Suprapubic skin (tissue), 4 donors: Measurements from ENCODE around the gene ST3GAL4.
"Not testable (repeated sequence)": the region's sequence is repeated elsewhere in the genome, so short reads cannot be mapped to it uniquely, and the experiment has no call there.

Experiments
- POLR2A ChIP-seq, 2 donors: fragments of 450-650 bp; IDR thresholded peaks; one replicate each; pipeline ENCODE4 v1.6.1; 2017; ENCODE audit warnings: antibody characterized with exemption in 2 of 2, mild to moderate bottlenecking in 2 of 2, moderate library complexity in 2 of 2
- POLR2AphosphoS5 ChIP-seq, 3 donors: sonication (generic); formaldehyde crosslinking; IDR thresholded peaks; one replicate each; pipeline ENCODE4 v1.6.1; 2017; ENCODE audit warnings: antibody characterized with exemption in 3 of 3
- TF ChIP-seq, protein P1 (sequence below), 2 donors: fragments of 200-600 bp in 1 of 2; fragments of 450-650 bp in 1 of 2; sonication (generic) in 1 of 2; IDR thresholded peaks; one replicate each; pipeline ENCODE4 v1.5.1; 2016 to 2019; ENCODE audit warnings: antibody characterized with exemption in 2 of 2, mild to moderate bottlenecking in 1 of 2, moderate library complexity in 1 of 2

DNA sequence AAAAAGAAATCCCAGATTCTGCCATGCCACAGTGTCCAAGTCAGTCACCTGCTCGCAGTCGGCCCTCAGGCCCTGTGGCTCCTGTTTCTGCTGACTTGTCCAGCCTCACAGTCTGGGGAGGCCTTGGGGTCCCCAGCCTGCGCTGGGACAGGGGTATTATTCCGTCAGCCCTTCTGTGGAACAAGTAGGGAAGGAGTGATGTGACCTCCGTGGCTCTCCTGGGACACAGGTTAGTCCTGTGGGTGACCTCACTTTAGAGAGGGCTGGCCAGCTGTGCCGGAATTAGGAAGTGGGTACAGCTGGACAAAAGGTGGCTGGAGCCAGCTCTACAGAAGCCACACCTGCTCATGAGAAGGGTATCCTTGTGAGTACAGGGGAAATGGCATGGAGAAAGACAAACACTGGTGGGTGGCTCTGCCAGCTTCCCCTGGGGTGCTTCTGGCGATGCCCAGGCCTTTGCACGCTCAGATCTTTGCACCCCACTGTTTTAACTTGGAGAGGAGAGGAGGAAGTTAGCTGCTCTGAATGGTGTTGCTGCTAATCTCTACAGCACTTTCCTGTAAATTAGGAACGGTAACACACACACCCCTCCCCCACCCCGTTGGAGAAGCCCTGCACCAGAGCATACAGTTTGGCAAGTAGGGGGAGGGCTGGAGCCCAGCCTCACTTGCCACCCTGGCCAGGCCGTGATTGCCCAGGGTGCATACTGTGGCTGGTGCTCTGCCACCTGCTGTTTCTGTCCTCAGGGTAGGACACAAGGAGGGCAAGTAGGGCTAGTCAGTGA, 13.0 kb downstream of the ST3GAL4 start:
- TF ChIP-seq POLR2AphosphoS5, POLR2A (IDR thresholded peaks at IDR 0.05): not testable (repeated sequence)
- TF ChIP-seq, protein P1, sequence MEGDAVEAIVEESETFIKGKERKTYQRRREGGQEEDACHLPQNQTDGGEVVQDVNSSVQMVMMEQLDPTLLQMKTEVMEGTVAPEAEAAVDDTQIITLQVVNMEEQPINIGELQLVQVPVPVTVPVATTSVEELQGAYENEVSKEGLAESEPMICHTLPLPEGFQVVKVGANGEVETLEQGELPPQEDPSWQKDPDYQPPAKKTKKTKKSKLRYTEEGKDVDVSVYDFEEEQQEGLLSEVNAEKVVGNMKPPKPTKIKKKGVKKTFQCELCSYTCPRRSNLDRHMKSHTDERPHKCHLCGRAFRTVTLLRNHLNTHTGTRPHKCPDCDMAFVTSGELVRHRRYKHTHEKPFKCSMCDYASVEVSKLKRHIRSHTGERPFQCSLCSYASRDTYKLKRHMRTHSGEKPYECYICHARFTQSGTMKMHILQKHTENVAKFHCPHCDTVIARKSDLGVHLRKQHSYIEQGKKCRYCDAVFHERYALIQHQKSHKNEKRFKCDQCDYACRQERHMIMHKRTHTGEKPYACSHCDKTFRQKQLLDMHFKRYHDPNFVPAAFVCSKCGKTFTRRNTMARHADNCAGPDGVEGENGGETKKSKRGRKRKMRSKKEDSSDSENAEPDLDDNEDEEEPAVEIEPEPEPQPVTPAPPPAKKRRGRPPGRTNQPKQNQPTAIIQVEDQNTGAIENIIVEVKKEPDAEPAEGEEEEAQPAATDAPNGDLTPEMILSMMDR (IDR thresholded peaks at IDR 0.05) = not testable (repeated sequence)
